Measurements from ENCODE around the gene DPY19L1. TPM values are rescaled to one million over a fixed set of nuclear protein-coding genes. Genes with fewer than 3 reads are reported as not detected.
"Not testable (repeated sequence)": the region's sequence is repeated elsewhere in the genome, so short reads cannot be mapped to it uniquely, and the experiment has no call there.

DPY19L1 gene
- total and polyA plus RNA-seq, 2 donors, result 5.5 to 10.8 TPM

GRCh38 chr7:34902182-34902581 lies 135.1 kb downstream of the DPY19L1 start:
- Histone ChIP-seq H3K4me1 (ENCODE audit: control insufficient read depth in 2 of 2, insufficient read depth in 2 of 2, low read length in 2 of 2) (no peaks in the 10 kb centered on the region), H3K27me3 (ENCODE audit: control insufficient read depth in 2 of 2, insufficient read depth in 1 of 2, low read length in 1 of 2) (no peaks in the 10 kb centered on the region), H3K9me3 (ENCODE audit: control insufficient read depth in 2 of 2, insufficient read depth in 1 of 2, low read length in 1 of 2) (no peaks in the 10 kb centered on the region), H3K4me3 (ENCODE audit: low read length in 2 of 2) (no peak overlapping the region), H3K27ac (ENCODE audit: low read depth in 1 of 2, low read length in 1 of 2) (no peak overlapping the region), H3K36me3 (ENCODE audit: control insufficient read depth in 2 of 2, insufficient read depth in 2 of 2, low read length in 1 of 2) (no peaks in the 10 kb centered on the region)
- 93% methylated on average over 6 of the region's 6 CpGs for WGBS
- DNase-seq (ENCODE audit: low read depth in 6 of 9, low spot score in 9 of 9), result no peak

GRCh38 chr7:34900891-34901513 lies 136.3 kb downstream of the DPY19L1 start:
- no peaks in the 10 kb centered on the region for H3K27me3 ChIP-seq (ENCODE audit: control insufficient read depth in 2 of 2, insufficient read depth in 1 of 2, low read length in 1 of 2)
- no peak overlapping the region for H3K27ac ChIP-seq (ENCODE audit: low read depth in 1 of 2, low read length in 1 of 2)
- H3K9me3 ChIP-seq (ENCODE audit: control insufficient read depth in 2 of 2, insufficient read depth in 1 of 2, low read length in 1 of 2), result no peaks in the 10 kb centered on the region
- H3K4me1 ChIP-seq (ENCODE audit: control insufficient read depth in 2 of 2, insufficient read depth in 2 of 2, low read length in 2 of 2), result no peaks in the 10 kb centered on the region
- H3K4me3 ChIP-seq (ENCODE audit: low read length in 2 of 2), result no peak overlapping the region
- no peaks in the 10 kb centered on the region for H3K36me3 ChIP-seq (ENCODE audit: control insufficient read depth in 2 of 2, insufficient read depth in 2 of 2, low read length in 1 of 2)
- 77% methylated on average over 4 of the region's 4 CpGs for WGBS
- no peak for DNase-seq (ENCODE audit: low read depth in 6 of 9, low spot score in 9 of 9)

- Histone ChIP-seq H3K27me3 (ENCODE audit: control insufficient read depth in 2 of 2, insufficient read depth in 1 of 2, low read length in 1 of 2) (no peaks in the 10 kb centered on the region), H3K27ac (ENCODE audit: low read depth in 1 of 2, low read length in 1 of 2) (no peak overlapping the region), H3K4me1 (ENCODE audit: control insufficient read depth in 2 of 2, insufficient read depth in 2 of 2, low read length in 2 of 2) (no peaks in the 10 kb centered on the region), H3K4me3 (ENCODE audit: low read length in 2 of 2) (no peak overlapping the region), H3K36me3 (ENCODE audit: control insufficient read depth in 2 of 2, insufficient read depth in 2 of 2, low read length in 1 of 2) (no peaks in the 10 kb centered on the region), H3K9me3 (ENCODE audit: control insufficient read depth in 2 of 2, insufficient read depth in 1 of 2, low read length in 1 of 2) (peaks cover 0 to 8% of the 10 kb centered on the region in 2 donors)
- DNase-seq (ENCODE audit: low read depth in 6 of 9, low spot score in 9 of 9), result no peak
Observed at GRCh38 chr7:34895202-34895601, 142.1 kb downstream of the DPY19L1 start.

- Histone ChIP-seq H3K4me3 (ENCODE audit: low read length in 2 of 2) (no peak overlapping the region), H3K27me3 (ENCODE audit: control insufficient read depth in 2 of 2, insufficient read depth in 1 of 2, low read length in 1 of 2) (no peaks in the 10 kb centered on the region), H3K9me3 (ENCODE audit: control insufficient read depth in 2 of 2, insufficient read depth in 1 of 2, low read length in 1 of 2) (no peaks in the 10 kb centered on the region), H3K27ac (ENCODE audit: low read depth in 1 of 2, low read length in 1 of 2) (no peak overlapping the region), H3K36me3 (ENCODE audit: control insufficient read depth in 2 of 2, insufficient read depth in 2 of 2, low read length in 1 of 2) (no peaks in the 10 kb centered on the region), H3K4me1 (ENCODE audit: control insufficient read depth in 2 of 2, insufficient read depth in 2 of 2, low read length in 2 of 2) (no peaks in the 10 kb centered on the region)
- no peak for DNase-seq (ENCODE audit: low read depth in 6 of 9, low spot score in 9 of 9)
- 83% methylated on average over 1 of the region's 1 CpG for WGBS
Observed at GRCh38 chr7:34889951-34890350, 147.3 kb downstream of the DPY19L1 start.

GRCh38 chr7:34886856-34887255 lies 150.4 kb downstream of the DPY19L1 start:
- DNase-seq (ENCODE audit: low read depth in 6 of 9, low spot score in 9 of 9), result no peak
- Histone ChIP-seq H3K4me3 (ENCODE audit: low read length in 2 of 2) (no peak overlapping the region), H3K9me3 (ENCODE audit: control insufficient read depth in 2 of 2, insufficient read depth in 1 of 2, low read length in 1 of 2) (peaks cover 3 to 6% of the 10 kb centered on the region in 2 donors), H3K27me3 (ENCODE audit: control insufficient read depth in 2 of 2, insufficient read depth in 1 of 2, low read length in 1 of 2) (no peaks in the 10 kb centered on the region), H3K36me3 (ENCODE audit: control insufficient read depth in 2 of 2, insufficient read depth in 2 of 2, low read length in 1 of 2) (no peaks in the 10 kb centered on the region), H3K4me1 (ENCODE audit: control insufficient read depth in 2 of 2, insufficient read depth in 2 of 2, low read length in 2 of 2) (no peaks in the 10 kb centered on the region), H3K27ac (ENCODE audit: low read depth in 1 of 2, low read length in 1 of 2) (no peak overlapping the region)

GRCh38 chr7:34883855-34884254 lies 153.4 kb downstream of the DPY19L1 start:
- not testable (repeated sequence) for H3K36me3 ChIP-seq (ENCODE audit: control insufficient read depth in 2 of 2, insufficient read depth in 2 of 2, low read length in 1 of 2); H3K27me3 ChIP-seq (ENCODE audit: control insufficient read depth in 2 of 2, insufficient read depth in 1 of 2, low read length in 1 of 2); DNase-seq (ENCODE audit: low read depth in 6 of 9, low spot score in 9 of 9); H3K27ac ChIP-seq (ENCODE audit: low read depth in 1 of 2, low read length in 1 of 2); H3K4me1 ChIP-seq (ENCODE audit: control insufficient read depth in 2 of 2, insufficient read depth in 2 of 2, low read length in 2 of 2); H3K9me3 ChIP-seq (ENCODE audit: control insufficient read depth in 2 of 2, insufficient read depth in 1 of 2, low read length in 1 of 2); H3K4me3 ChIP-seq (ENCODE audit: low read length in 2 of 2)
- 98% methylated on average over 1 of the region's 1 CpG for WGBS

- WGBS, result 80% methylated on average over 2 of the region's 2 CpGs
- no peak overlapping the region for H3K4me3 ChIP-seq (ENCODE audit: low read length in 2 of 2)
- no peak for DNase-seq (ENCODE audit: low read depth in 6 of 9, low spot score in 9 of 9)
- H3K27ac ChIP-seq (ENCODE audit: low read depth in 1 of 2, low read length in 1 of 2), result no peak overlapping the region
- no peaks in the 10 kb centered on the region for H3K4me1 ChIP-seq (ENCODE audit: control insufficient read depth in 2 of 2, insufficient read depth in 2 of 2, low read length in 2 of 2)
- peaks cover 3 to 6% of the 10 kb centered on the region in 2 donors for H3K9me3 ChIP-seq (ENCODE audit: control insufficient read depth in 2 of 2, insufficient read depth in 1 of 2, low read length in 1 of 2)
- no peaks in the 10 kb centered on the region for H3K36me3 ChIP-seq (ENCODE audit: control insufficient read depth in 2 of 2, insufficient read depth in 2 of 2, low read length in 1 of 2)
- H3K27me3 ChIP-seq (ENCODE audit: control insufficient read depth in 2 of 2, insufficient read depth in 1 of 2, low read length in 1 of 2), result no peaks in the 10 kb centered on the region
Observed at GRCh38 chr7:34879871-34880270, 157.4 kb downstream of the DPY19L1 start.

GRCh38 chr7:34878944-34879735 lies 158.1 kb downstream of the DPY19L1 start:
- H3K4me1 ChIP-seq (ENCODE audit: control insufficient read depth in 2 of 2, insufficient read depth in 2 of 2, low read length in 2 of 2); H3K27ac ChIP-seq (ENCODE audit: low read depth in 1 of 2, low read length in 1 of 2); H3K9me3 ChIP-seq (ENCODE audit: control insufficient read depth in 2 of 2, insufficient read depth in 1 of 2, low read length in 1 of 2); H3K27me3 ChIP-seq (ENCODE audit: control insufficient read depth in 2 of 2, insufficient read depth in 1 of 2, low read length in 1 of 2); H3K36me3 ChIP-seq (ENCODE audit: control insufficient read depth in 2 of 2, insufficient read depth in 2 of 2, low read length in 1 of 2); DNase-seq (ENCODE audit: low read depth in 6 of 9, low spot score in 9 of 9); H3K4me3 ChIP-seq (ENCODE audit: low read length in 2 of 2): not testable (repeated sequence)
- WGBS, result 83% methylated on average over 8 of the region's 8 CpGs
